Esophagus squamous epithelium (tissue), 5 donors: ENCODE results near the gene SCAPER. TPM values are rescaled to one million over a fixed set of nuclear protein-coding genes. Genes with fewer than 3 reads are reported as not detected.

Experiments used
- DNase-seq: peaks from one replicate; lab custom pipeline; 2025; lab: John Stamatoyannopoulos, UW
- H3K27ac ChIP-seq, 4 donors: fragments of 200-600 bp; sonication (generic); one replicate each; pipeline ENCODE4 v1.5.1; 2016 to 2019; ENCODE audit warnings: mild to moderate bottlenecking in 1 of 4
- H3K27me3 ChIP-seq, 4 donors: fragments of 200-600 bp; sonication (generic); 1 replicate in 3 of 4; 2 replicates in 1 of 4; pipeline versions ENCODE4 v1.5.1 to v1.6.0; 2017 to 2021; ENCODE audit warnings: antibody characterized with exemption in 1 of 4
- H3K36me3 ChIP-seq, 3 donors: fragments of 200-600 bp; sonication (generic); one replicate each; pipeline ENCODE4 v1.5.1; 2016 to 2019
- H3K4me1 ChIP-seq, 3 donors: fragments of 200-600 bp; sonication (generic); one replicate each; pipeline ENCODE4 v1.5.1; 2017 to 2019
- H3K4me3 ChIP-seq, 4 donors: fragments of 200-600 bp; sonication (generic); 1 replicate in 3 of 4; 2 replicates in 1 of 4; pipeline ENCODE4 v1.5.1; 2016 to 2019; ENCODE audit warnings: mild to moderate bottlenecking in 2 of 4, moderate library complexity in 1 of 4
- H3K9me3 ChIP-seq, 3 donors: fragments of 200-600 bp; sonication (generic); one replicate each; pipeline ENCODE4 v1.5.1; 2016 to 2019
- CTCF ChIP-seq, 6 experiments: fragments of 450-650 bp in 4 of 6; fragments of 200-600 bp in 2 of 6; sonication (generic) in 2 of 6; IDR thresholded peaks; one replicate each; pipeline ENCODE4 v1.5.1; 2016 to 2019; ENCODE audit warnings: antibody characterized with exemption in 6 of 6, mild to moderate bottlenecking in 4 of 6, moderate library complexity in 4 of 6
- POLR2A ChIP-seq, 4 donors: fragments of 450-650 bp; IDR thresholded peaks; one replicate each; pipeline ENCODE4 v1.6.1; 2017; ENCODE audit warnings: antibody characterized with exemption in 4 of 4, mild to moderate bottlenecking in 4 of 4, moderate library complexity in 3 of 4
- WGBS, 2 donors: methylation state at CpG; one replicate each; pipeline ENCODE4 v1.1.5; 2018; 5-methylcytosine and 5-hydroxymethylcytosine counted together
- intact Hi-C: fragments of 100-400 bp; cut with DNase I; formaldehyde crosslinking; loops from one replicate; pipeline ENCODE4 v1.15.0; 2022
- total RNA-seq, 4 donors: library from RNA; depleted of rRNA; stranded (reverse); fragments of >200 nt; gene quantifications; one replicate each; pipeline ENCODE4 v1.1.0, GENCODE V29; 2016
- donor health status: DM: yes; HTN: yes; CAD: no.

The SCAPER gene
- total RNA-seq, 4 donors from 2014 or later = 18.3 to 30.1 (median 25.3) TPM

- intact Hi-C loops = no loop called here
- H3K9me3 ChIP-seq = peaks cover 0 to 5% (median 5%) of the 10 kb centered on the region in 3 donors
Observed at GRCh38 chr15:76429661-76430060, 475.5 kb downstream of the SCAPER start.

GRCh38 chr15:76426941-76427340 lies 478.2 kb downstream of the SCAPER start:
- no peak for TF ChIP-seq POLR2A (IDR thresholded peaks at IDR 0.05)
- no peak for TF ChIP-seq CTCF (IDR thresholded peaks at IDR 0.05)
- no peak overlapping the region for H3K4me3 ChIP-seq
- peaks cover 0 to 38% (median 0%) of the 10 kb centered on the region in 3 donors for H3K36me3 ChIP-seq
- intact Hi-C loops = no loop called here
- H3K4me1 ChIP-seq = no peaks in the 10 kb centered on the region
- H3K9me3 ChIP-seq = peaks cover 0 to 5% (median 5%) of the 10 kb centered on the region in 3 donors
- WGBS, 2 donors = 89 to 91% methylated on average over 2 of the region's 2 CpGs
- no peak overlapping the region for H3K27ac ChIP-seq
- no peaks in the 10 kb centered on the region for H3K27me3 ChIP-seq
- DNase-seq = no peak

More at GRCh38 chr15:76429661-76430060, 475.5 kb downstream of the SCAPER start:
- no peak overlapping the region for H3K4me3 ChIP-seq
- no peak for DNase-seq
- H3K4me1 ChIP-seq = no peaks in the 10 kb centered on the region
- no peak for TF ChIP-seq POLR2A (IDR thresholded peaks at IDR 0.05)
- TF ChIP-seq CTCF (IDR thresholded peaks at IDR 0.05) = no peak
- H3K27me3 ChIP-seq = no peaks in the 10 kb centered on the region
- H3K27ac ChIP-seq = no peak overlapping the region
- WGBS, 2 donors = 90 to 93% methylated on average over 4 of the region's 4 CpGs
- H3K36me3 ChIP-seq = peaks cover 0 to 56% (median 0%) of the 10 kb centered on the region in 3 donors

GRCh38 chr15:76418352-76419140 lies 486.6 kb downstream of the SCAPER start:
- intact Hi-C loops = no loop called here
- no peak for DNase-seq
- Histone ChIP-seq H3K9me3 (no peaks in the 10 kb centered on the region), H3K27ac (no peak overlapping the region), H3K4me3 (no peak overlapping the region), H3K27me3 (no peaks in the 10 kb centered on the region), H3K4me1 (peaks cover 0 to 8% (median 0%) of the 10 kb centered on the region in 3 donors), H3K36me3 (no peaks in the 10 kb centered on the region)
- WGBS, 2 donors = 75 to 83% methylated on average over 1 of the region's 2 CpGs
- TF ChIP-seq CTCF (IDR thresholded peaks at IDR 0.05) (no peak), POLR2A (IDR thresholded peaks at IDR 0.05) (no peak)

GRCh38 chr15:76401285-76401684 lies 503.9 kb downstream of the SCAPER start:
- Histone ChIP-seq H3K9me3 (no peaks in the 10 kb centered on the region), H3K4me1 (no peaks in the 10 kb centered on the region), H3K4me3 (no peak overlapping the region), H3K36me3 (peaks cover 0 to 33% (median 0%) of the 10 kb centered on the region in 3 donors), H3K27me3 (no peaks in the 10 kb centered on the region), H3K27ac (no peak overlapping the region)
- intact Hi-C loops = no loop called here
- WGBS, 2 donors = 76 to 82% methylated on average over 1 of the region's 1 CpG
- no peak for TF ChIP-seq POLR2A (IDR thresholded peaks at IDR 0.05)
- no peak for TF ChIP-seq CTCF (IDR thresholded peaks at IDR 0.05)
- DNase-seq = no peak

- H3K4me1 ChIP-seq = no peaks in the 10 kb centered on the region
- no peaks in the 10 kb centered on the region for H3K9me3 ChIP-seq
- WGBS, 2 donors = 90 to 100% methylated on average over 1 of the region's 1 CpG
- no peak overlapping the region for H3K4me3 ChIP-seq
- no peak for TF ChIP-seq CTCF (IDR thresholded peaks at IDR 0.05)
- no peak for TF ChIP-seq POLR2A (IDR thresholded peaks at IDR 0.05)
- H3K36me3 ChIP-seq = peaks cover 0 to 24% (median 0%) of the 10 kb centered on the region in 3 donors
- H3K27ac ChIP-seq = no peak overlapping the region
- intact Hi-C loops = no loop called here
- no peaks in the 10 kb centered on the region for H3K27me3 ChIP-seq
- DNase-seq = no peak
Observed at GRCh38 chr15:76398317-76399104, 506.6 kb downstream of the SCAPER start.
